ENCODE data around the gene RMP24.
"Not testable (repeated sequence)": the region's sequence is repeated elsewhere in the genome, so short reads cannot be mapped to it uniquely, and the experiment has no call there.

The RMP24 gene

GRCh38 chr18:35982409-35983114 lies 10.1 kb downstream of the RMP24 start:
- no peak for TF ChIP-seq POLR2A (IDR thresholded peaks at IDR 0.05; ENCODE audit: low read depth, low read length)
- FAIRE-seq = no peak
- DNase-seq (ENCODE audit: insufficient read length, low spot score) = no peak

GRCh38 chr18:35983147-35983546 lies 10.7 kb downstream of the RMP24 start:
- TF ChIP-seq POLR2A (IDR thresholded peaks at IDR 0.05; ENCODE audit: low read depth, low read length) = no peak
- FAIRE-seq (no peak), DNase-seq (ENCODE audit: insufficient read length, low spot score) (no peak)

GRCh38 chr18:35983818-35984217 lies 11.3 kb downstream of the RMP24 start:
- no peak for FAIRE-seq
- no peak for TF ChIP-seq POLR2A (IDR thresholded peaks at IDR 0.05; ENCODE audit: low read depth, low read length)
- no peak for DNase-seq (ENCODE audit: insufficient read length, low spot score)

- TF ChIP-seq POLR2A (IDR thresholded peaks at IDR 0.05; ENCODE audit: low read depth, low read length) = no peak
- FAIRE-seq (no peak), DNase-seq (ENCODE audit: insufficient read length, low spot score) (no peak)
Observed at GRCh38 chr18:35991696-35992095, 19.2 kb downstream of the RMP24 start.

GRCh38 chr18:35993013-35993412 lies 20.5 kb downstream of the RMP24 start:
- no peak for TF ChIP-seq POLR2A (IDR thresholded peaks at IDR 0.05; ENCODE audit: low read depth, low read length)
- DNase-seq (ENCODE audit: insufficient read length, low spot score) = no peak
- no peak for FAIRE-seq

GRCh38 chr18:35998967-35999366 lies 26.5 kb downstream of the RMP24 start:
- FAIRE-seq (no peak), DNase-seq (ENCODE audit: insufficient read length, low spot score) (no peak)
- TF ChIP-seq POLR2A (IDR thresholded peaks at IDR 0.05; ENCODE audit: low read depth, low read length) = no peak

GRCh38 chr18:35999925-36000324 lies 27.4 kb downstream of the RMP24 start:
- no peak for TF ChIP-seq POLR2A (IDR thresholded peaks at IDR 0.05; ENCODE audit: low read depth, low read length)
- DNase-seq (ENCODE audit: insufficient read length, low spot score) = no peak
- no peak for FAIRE-seq

- TF ChIP-seq POLR2A (IDR thresholded peaks at IDR 0.05; ENCODE audit: low read depth, low read length) = no peak
- FAIRE-seq (no peak), DNase-seq (ENCODE audit: insufficient read length, low spot score) (no peak)
Observed at GRCh38 chr18:36006997-36007396, 34.5 kb downstream of the RMP24 start.

- TF ChIP-seq POLR2A (IDR thresholded peaks at IDR 0.05; ENCODE audit: low read depth, low read length) = no peak
- FAIRE-seq = no peak
- DNase-seq (ENCODE audit: insufficient read length, low spot score) = no peak
Observed at GRCh38 chr18:36009214-36009613, 36.7 kb downstream of the RMP24 start.

- no peak for TF ChIP-seq POLR2A (IDR thresholded peaks at IDR 0.05; ENCODE audit: low read depth, low read length)
- FAIRE-seq (no peak), DNase-seq (ENCODE audit: insufficient read length, low spot score) (no peak)
Observed at GRCh38 chr18:36012891-36013290, 40.4 kb downstream of the RMP24 start.

- FAIRE-seq = no peak
- no peak for DNase-seq (ENCODE audit: insufficient read length, low spot score)
Observed at GRCh38 chr18:36015629-36016028, 43.1 kb downstream of the RMP24 start.

GRCh38 chr18:36017232-36017631 lies 44.8 kb downstream of the RMP24 start:
- no peak for FAIRE-seq
- TF ChIP-seq POLR2A (IDR thresholded peaks at IDR 0.05; ENCODE audit: low read depth, low read length) = no peak
- no peak for DNase-seq (ENCODE audit: insufficient read length, low spot score)

More at GRCh38 chr18:36015629-36016028, 43.1 kb downstream of the RMP24 start:
- TF ChIP-seq POLR2A (IDR thresholded peaks at IDR 0.05; ENCODE audit: low read depth, low read length) = no peak

- DNase-seq (ENCODE audit: insufficient read length, low spot score) (no peak), FAIRE-seq (no peak)
- no peak for TF ChIP-seq POLR2A (IDR thresholded peaks at IDR 0.05; ENCODE audit: low read depth, low read length)
Observed at GRCh38 chr18:36020174-36020711, 47.8 kb downstream of the RMP24 start.

- no peak for FAIRE-seq
- no peak for TF ChIP-seq POLR2A (IDR thresholded peaks at IDR 0.05; ENCODE audit: low read depth, low read length)
- DNase-seq (ENCODE audit: insufficient read length, low spot score) = no peak
Observed at GRCh38 chr18:36023336-36023735, 50.9 kb downstream of the RMP24 start.

GRCh38 chr18:36024241-36024640 lies 51.8 kb downstream of the RMP24 start:
- FAIRE-seq; DNase-seq (ENCODE audit: insufficient read length, low spot score): not testable (repeated sequence)
